OCI-LY7 (cell line): ENCODE data around the gene BCL2L14.

ENCODE experiments used
- CTCF ChIP-seq: fragments of 200-600 bp; sonication (generic); conservative IDR thresholded peaks from 2 replicates; pipeline ENCODE4 v1.5.1; 2014; ENCODE audit warnings: mild to moderate bottlenecking, antibody characterized with exemption, low read length, moderate library complexity, mixed read lengths
- EZH2phosphoT487 ChIP-seq: fragments of 200-600 bp; sonication (generic); IDR thresholded peaks from 2 replicates; pipeline ENCODE4 v1.6.1; 2018; ENCODE audit warnings: low read depth, borderline replicate concordance, mild to moderate bottlenecking, mixed run types, antibody characterized with exemption, low read length, moderate library complexity, mixed read lengths

- TF ChIP-seq CTCF (no peak), EZH2phosphoT487 (no peak)
Observed at GRCh38 chr12:12083688-12084087, 12.9 kb downstream of the BCL2L14 start.
